ENCODE data around the gene ATG3.

Gene ATG3

DNA sequence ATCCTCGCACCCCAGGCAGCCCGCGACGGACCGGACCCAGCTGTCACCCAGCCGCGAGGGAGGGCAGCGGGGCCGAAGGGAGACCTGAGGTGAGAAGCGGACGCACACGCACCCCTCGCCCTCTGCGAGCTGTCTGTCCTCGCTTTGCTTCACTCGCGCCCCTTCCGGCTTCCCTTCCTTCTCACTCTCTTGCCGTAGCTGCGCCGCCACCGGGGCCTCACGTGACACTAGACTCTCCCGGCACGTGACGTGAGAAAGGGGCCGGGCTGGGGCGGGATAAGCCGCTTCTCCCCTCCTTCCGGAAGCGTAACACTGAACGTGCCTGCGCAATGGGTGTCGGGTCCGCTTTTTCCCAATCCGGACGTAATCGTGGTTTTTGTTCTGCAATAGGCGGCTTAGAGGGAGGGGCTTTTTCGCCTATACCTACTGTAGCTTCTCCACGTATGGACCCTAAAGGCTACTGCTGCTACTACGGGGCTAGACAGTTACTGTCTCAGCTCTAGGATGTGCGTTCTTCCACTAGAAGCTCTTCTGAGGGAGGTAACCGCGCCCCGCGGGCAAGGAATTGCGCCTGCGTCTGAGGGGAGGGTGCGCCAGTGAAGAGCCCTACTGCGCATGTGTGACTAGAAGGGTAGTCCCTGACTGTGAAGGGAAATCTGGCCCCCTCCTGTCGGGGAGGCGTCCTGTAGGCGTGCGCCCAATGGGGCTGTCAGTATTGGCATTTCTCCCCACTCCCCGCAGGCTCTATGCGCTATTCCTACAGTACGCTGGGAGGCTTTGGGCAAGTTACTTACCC lies at the start of gene ATG3, which contains the start of gene SLC35A5:
Gene ATG3, minus strand, starts transcription at position 229 of the 796 bp plus-strand sequence. CDS start 434 bp downstream, outside the sequence.
Gene SLC35A5, plus strand, starts transcription at position 312 of the 796 bp plus-strand sequence. CDS start 1,359 bp downstream, outside the sequence.
- peak; percentile 96 to 99 (median 99) for DNase-seq

DNA sequence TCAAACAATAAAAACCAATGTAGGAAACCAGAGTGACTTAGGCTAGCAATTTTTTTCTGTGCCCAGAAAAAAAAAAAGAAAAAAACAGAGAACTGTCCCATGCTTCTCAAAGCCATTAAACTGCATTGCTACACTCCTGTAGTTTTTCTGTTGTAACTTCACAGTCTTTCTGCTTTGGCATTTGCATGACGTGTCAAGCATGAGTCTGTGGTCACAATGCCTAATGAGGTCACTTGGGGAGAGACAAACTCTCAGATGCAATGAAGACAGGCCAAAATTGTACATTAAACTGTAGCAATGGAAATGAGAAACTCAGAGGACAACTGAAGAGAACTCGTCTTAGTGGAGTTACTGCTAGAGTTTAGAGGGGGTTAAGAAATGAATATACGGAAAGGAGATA lies 48.4 kb upstream of the ATG3 start:
- intact Hi-C loops (cut with DNase I): no loop called here

More for the DNA sequence above, at the start of gene ATG3, which contains the start of gene SLC35A5:
- intact Hi-C loops (cut with DNase I): loop anchor here (10.0 kb wide), 1 partner anchor 423 kb away; no protein-coding TSS in a partner anchor

DNA sequence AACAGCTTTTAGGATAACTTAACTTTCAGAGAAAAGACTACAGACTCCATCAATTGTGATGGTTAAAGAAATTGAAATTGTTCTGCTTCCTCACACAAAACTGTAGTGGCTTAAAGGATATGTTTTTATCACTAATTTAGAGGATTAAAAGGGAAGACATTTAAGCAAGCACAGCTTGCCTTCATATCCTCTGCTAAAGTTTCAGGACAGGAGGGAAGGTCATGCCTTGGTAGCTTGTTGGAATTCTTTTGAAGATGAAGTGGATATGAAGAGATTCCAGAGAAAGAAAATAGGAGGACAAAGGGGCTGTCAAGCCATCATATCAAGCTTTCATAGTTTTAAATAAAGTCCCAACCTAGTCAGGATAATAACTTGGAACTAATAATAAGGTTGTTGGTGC lies 46.1 kb upstream of the ATG3 start:
- no peak for DNase-seq
- intact Hi-C loops (cut with DNase I): no loop called here

More for the DNA sequence above, 48.4 kb upstream of the ATG3 start:
- DNase-seq: no peak

DNA sequence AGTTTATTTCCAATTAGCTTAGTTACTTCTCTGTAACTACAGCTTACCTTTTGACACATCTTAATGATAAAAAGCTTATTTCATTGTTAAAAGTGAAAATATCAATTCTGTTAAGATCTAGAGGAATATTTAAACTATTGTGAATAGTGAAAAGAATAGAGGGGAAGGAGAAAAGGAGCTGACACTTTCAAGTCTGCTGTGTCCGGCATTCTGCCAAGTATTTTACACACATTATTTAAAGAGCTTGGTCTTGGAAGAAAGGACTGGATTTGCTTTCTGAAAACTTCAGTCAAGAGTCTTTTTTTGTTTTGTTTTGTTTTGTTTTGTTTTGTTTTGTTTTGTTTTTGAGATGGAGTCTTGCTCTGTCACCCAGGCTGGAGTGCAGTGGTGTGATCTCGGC lies 44.3 kb upstream of the ATG3 start:
- intact Hi-C loops (cut with DNase I): no loop called here
- no peak for DNase-seq

DNA sequence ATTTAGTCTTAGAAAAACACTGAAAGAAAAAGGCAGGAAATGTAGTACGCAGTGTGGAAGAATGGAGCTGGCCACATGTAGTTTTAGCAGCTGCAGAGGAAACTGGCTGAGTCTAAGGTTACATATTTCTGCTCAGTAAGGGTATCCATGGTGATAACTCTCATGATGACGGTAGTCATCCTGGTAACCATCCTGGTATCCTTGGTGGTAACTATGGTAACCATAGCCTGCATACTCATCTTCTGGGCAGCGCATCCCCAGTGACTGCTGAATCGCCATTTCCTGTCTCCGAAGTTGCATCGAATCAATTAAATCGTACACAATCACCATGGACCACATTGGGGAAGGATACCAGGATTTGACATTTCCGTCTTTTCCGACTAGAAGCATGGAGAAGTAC lies 43.5 kb upstream of the ATG3 start:
- DNase-seq: peak in 5 of 10 donors; percentile 10 to 83 (median 41)

DNA sequence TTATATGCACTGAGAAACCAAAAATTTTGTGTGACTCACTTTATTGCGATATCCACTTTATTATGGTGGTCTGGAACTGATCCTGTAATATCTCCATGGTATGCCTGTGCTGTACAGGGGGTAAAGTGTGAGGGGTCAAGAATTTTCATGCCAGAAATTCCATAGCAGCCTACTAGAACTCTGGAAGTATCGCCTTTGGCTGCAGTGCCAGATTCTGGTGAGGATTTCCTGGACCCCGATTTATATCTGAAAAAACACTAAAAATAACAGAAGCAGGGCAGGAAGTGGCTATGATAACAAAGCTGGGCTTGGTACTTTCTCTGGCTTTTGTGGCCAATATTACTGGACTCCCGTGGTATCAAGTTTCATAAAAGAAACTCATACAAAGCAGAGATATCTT lies 42.8 kb upstream of the ATG3 start:
- intact Hi-C loops (cut with DNase I): no loop called here
- no peak for DNase-seq

More for the DNA sequence above, 43.5 kb upstream of the ATG3 start:
- intact Hi-C loops (cut with DNase I): no loop called here

DNA sequence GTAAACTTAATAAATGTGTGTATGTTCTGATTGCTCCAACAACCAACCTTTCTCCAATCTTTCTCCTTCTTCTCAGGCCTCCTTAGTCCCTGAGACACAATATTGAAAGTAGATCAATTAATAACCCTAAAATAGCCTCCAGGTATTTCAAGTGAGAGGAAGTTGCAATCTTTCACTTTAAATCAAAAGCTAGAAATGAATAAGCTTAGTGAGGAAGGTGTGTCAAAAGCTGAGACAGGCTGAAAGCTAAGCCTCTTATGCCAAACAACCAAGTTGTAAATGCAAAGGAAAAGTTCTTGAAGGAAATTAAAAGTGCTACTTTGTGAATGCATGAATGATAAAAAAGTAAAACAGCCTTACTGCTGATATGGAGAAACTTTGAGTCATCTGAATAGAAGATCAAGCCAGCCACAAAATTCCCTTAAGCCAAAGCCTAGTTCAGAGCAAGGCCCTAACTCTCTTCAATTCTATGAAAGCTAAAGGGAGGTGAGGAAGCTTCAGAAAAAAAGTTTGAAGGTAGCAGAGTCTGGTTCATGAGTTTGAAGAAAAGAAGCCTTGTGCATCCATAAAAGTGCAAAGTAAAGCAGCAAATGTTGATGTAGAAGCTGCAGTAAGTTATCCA lies 40.6 kb upstream of the ATG3 start:
- intact Hi-C loops (cut with DNase I): no loop called here
- DNase-seq: no peak

DNA sequence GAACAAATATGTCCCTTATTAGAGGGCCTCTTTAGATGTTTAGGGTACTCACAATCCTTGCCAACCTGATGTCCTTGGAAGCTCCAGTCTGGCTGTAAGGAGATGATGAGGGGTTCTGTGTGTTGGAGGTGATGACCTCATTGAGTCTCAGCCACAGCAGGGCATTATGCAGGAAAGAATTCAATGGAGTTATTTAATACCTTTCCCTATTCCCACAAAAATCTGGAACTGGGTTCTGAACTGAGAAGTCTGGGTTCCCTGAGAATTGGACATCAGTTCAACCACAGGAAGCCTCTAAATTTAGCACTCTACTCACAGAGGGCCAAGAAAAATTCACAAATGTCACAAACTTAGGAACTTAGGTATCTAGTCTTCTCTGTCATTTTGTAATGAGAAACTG lies 37.0 kb upstream of the ATG3 start:
- intact Hi-C loops (cut with DNase I): no loop called here
- no peak for DNase-seq

DNA sequence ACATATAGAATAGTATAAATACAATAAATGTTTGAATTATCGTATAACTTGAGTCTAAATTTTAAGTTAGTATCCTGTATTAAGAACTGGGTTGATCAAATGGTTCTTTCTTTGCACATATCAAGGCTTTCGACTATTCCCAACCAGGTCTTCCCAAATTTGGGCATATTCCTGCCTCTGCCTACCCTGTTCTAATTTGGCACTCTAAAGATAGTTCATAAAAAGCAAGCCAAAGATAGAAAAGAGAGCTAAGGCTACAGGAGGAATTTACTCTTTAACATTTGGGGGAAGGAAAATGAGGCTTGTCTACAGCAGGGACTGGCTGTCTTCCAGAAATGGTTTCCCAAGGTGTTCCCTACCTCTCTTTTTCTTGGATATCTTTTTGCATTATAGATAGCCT lies 36.2 kb upstream of the ATG3 start:
- intact Hi-C loops (cut with DNase I): no loop called here
- DNase-seq: no peak

DNA sequence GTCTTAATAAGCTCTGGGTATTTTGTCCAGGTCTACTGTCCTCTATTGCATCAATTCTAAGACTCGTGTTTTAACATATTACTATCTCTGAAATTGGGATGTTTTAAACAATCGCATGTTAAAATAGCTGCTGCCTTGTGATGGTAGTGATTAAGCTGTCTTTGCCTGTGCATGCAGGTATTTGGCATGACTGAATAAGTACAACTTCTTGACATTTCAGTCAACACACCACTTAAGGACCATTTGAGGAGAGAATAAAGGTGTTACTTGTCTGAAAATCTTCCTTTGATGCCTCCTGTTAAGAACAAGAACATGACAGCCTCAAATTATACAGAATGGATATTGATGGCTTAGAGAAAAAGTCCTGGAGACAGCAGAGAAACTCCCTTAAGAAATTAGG lies 33.1 kb upstream of the ATG3 start:
- intact Hi-C loops (cut with DNase I): no loop called here
- DNase-seq: no peak

DNA sequence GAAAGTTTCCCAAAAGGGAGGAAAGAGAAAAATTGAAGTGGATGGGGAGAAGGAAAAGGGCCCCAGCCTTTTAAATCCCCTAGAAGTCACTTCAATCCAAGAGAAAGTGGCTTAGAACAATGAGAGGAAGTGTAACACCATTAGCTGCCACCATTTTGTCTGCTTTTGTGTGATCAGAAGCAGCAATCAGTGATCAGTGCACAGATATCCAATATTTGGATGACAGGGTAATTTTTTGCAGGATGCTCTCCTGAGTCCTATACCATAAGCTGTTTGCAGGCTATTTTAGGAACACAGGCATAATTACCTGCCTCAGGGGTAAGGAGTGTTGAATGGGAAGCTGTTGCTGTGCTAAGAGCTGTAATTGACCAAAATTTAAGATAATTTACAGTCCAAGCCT lies 31.5 kb upstream of the ATG3 start:
- intact Hi-C loops (cut with DNase I): no loop called here
- DNase-seq: no peak

DNA sequence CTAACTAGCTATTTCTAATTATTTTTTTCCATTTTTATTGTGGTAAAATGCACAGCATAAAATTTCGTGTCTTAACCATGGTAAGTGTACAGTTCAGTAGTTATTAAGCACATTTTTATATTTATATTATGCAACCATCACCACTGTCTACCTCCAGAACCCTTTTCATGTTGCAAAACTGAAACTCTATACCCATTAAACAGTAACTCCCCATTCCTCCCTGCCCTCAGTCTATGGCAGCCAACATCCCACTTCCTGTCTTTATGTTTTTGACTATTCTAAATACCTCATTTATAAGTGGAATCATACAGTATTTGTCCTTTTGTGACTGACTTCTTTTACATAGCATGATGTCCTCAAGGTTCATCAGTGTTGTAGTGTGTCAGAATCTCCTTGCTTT lies 25.6 kb upstream of the ATG3 start:
- no peak for DNase-seq
- intact Hi-C loops (cut with DNase I): no loop called here

DNA sequence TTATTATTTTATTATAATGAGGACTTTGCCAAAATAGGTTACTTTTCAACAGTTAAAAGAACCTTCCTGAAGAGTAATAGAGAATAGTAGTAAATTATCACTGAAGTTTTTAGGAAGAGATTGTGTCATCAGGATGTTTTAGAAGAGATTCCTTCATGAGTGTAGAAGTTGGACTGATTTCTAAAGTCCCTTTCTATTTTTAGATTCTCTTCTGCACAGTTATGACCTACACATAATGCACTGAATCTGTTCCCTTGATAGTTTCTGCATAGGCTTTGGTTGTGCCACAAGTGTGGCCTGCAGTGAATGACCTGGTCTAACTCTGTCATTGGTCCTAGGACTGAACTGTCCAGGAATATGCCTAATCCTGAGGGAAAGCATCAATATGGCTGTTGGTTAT lies 24.0 kb upstream of the ATG3 start:
- intact Hi-C loops (cut with DNase I): no loop called here

DNA sequence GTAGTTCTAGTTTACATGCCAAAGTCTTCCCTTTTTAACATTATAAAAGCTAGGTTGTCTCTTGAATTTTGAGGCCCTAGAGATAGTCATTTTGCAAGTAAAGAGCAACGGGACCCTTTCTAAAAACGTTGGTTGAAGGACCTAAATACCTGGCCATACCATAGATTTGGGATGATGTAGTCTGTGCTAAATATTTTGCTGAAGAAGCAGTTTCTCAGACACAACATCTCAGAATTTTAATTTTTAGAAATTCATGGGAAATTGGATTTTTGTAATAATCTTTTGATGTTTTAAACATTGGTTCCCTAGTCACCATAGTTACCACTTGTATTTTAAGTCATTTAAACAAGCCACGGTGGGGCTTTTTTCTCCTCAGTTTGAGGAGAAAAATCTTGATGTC lies 21.3 kb upstream of the ATG3 start:
- no peak for DNase-seq
- intact Hi-C loops (cut with DNase I): no loop called here

More for the DNA sequence above, 24.0 kb upstream of the ATG3 start:
- DNase-seq: no peak

DNA sequence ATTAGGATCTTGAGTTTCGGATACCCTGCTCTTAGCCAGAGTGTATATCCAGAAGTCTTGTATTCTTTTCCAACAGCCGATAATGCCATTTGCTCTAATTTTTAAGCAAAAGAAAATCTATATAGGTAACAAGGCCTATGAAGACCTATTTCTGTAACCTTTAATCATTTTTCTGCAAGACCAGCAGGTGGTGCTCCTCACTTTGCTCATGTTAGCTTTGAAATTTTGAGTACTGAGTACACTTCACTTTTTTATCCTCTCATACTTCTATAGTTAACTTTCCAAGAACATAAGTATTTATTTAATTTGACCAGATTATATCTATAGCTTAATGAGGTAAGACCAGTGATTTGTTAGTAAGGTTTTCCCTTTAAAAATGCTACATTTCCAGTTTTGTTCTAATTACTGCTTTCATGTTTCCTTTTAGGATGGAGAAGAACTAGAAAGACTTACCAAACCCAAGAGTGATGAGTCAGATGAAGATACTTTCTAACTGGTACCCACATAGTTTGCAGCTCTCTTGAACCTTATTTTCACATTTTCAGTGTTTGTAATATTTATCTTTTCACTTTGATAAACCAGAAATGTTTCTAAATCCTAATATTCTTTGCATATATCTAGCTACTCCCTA lies 20.6 kb upstream of the ATG3 start:
- intact Hi-C loops (cut with DNase I): no loop called here
- DNase-seq: peak in 1 of 10 donors; percentile 22

DNA sequence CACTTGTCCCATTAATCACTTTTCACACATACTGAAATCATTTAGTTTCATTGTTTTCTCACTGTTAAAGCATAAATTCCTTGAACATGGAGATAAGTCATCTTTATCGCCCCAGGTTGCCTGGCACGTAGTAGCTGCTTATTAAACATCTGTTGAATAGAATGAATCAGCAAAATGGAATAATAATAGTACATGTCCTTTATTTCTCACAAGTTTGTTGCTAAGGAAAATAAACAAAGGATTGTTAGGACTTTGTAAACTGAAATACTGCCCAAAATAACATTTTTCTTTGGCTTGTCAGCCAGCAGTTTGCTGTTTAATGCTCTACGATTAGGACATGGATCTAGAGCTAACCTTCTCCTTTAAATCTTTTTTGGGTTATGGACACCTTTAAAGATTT lies 17.9 kb upstream of the ATG3 start:
- DNase-seq: no peak
- intact Hi-C loops (cut with DNase I): no loop called here

DNA sequence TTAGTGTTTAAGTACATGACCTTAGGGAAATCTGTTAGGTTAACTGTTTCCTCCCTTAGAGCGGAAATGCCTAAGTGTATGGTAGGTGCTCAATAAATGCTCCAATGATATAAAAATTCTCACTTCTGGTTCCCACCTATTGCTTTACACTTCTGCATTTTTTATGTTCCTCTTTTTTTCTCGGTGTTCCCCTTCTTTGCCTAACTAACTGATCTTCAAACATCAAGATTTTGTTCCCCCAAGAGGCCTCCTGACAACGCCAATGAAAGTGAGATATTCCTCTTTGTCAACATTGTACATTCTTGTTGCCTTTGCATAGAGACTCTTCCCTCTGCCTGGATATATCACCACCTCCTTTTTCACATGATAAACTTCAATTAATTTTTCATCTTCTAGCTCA lies 17.5 kb upstream of the ATG3 start:
- DNase-seq: no peak
- intact Hi-C loops (cut with DNase I): no loop called here

DNA sequence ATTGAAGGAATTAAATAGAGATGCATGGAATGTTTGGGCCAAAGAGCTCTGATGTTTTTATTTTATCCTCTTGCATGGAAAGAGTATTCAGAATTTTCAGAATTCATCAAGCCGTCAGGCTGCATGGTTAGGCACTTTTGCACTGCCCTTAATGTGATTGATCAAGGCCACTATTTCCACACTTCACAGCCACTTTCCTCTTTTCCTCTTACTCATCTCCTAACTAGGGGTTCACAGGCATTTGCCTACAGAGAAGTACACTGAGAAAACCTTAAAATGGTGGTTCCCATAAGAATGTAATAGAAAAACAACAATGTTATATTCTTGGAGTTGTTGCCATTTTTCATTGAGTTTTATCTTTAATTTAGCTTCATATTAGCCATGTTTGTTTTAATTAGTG lies 10.9 kb upstream of the ATG3 start:
- DNase-seq: no peak
- intact Hi-C loops (cut with DNase I): no loop called here

DNA sequence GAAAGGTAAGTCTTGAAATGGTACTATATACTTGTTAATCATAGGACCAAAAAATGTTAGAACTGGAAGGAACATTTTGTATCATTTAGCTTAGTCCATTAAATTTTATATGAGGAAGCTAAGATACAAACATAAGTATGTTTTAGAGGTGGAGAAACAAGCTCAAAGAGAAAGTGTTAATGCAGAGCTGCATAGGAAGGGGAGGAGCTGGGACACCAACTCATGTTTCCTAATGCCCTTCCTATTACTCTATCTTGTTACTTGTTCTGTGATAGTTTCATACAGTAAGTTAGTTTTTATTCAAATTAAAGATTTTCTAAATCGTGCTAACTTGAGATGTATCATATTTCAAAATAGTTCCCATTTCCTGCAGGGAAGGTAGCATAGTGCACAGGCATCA lies 7.5 kb upstream of the ATG3 start:
- no peak for DNase-seq
- intact Hi-C loops (cut with DNase I): loop anchor here (10.0 kb wide), 1 partner anchor 416 kb away; no protein-coding TSS in a partner anchor

DNA sequence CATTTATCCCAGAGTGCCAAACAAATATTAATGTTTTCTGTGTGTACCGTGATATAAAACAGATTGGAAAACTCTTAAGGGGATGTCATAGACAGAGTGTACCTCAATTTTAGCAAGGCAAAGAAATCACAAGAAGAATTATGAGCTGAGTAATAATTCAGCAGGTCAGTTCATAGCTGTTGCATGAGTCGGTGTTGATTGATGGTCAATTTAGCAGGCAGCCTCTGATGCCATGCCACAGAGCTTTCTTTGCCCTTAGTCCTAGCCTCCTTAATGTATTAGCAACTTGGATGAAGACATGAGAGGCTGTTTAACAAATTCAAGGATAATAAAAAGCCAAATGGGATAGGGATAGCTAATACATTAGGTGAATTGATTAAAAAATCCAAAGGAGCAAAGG lies 6.9 kb upstream of the ATG3 start:
- intact Hi-C loops (cut with DNase I): loop anchor here (10.0 kb wide), 1 partner anchor 416 kb away; no protein-coding TSS in a partner anchor
- no peak for DNase-seq

DNA sequence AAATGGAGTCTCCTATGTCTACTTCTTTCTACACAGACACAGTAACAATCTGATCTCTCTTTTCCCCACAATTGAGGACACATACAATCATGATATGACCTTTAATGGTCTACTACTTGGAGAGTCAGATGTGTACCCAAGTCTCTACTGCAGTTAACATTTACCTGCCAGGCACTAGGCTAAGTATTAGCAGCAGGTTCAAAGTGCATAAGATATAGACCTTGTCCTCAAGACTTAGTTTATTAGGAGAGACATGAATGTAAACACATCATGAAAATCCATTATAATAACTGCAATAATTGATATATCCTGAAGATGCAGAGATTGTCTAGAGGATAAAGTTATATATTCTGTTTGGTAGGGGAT lies 3.2 kb upstream of the ATG3 start:
- intact Hi-C loops (cut with DNase I): loop anchor here (10.0 kb wide), 1 partner anchor 420 kb away; no protein-coding TSS in a partner anchor
- DNase-seq: no peak
